HCT116 (cell line): ENCODE data around the gene GATAD2A. TPM values are rescaled to one million over a fixed set of nuclear protein-coding genes. Genes with fewer than 3 reads are reported as not detected.

Experiments used
- ATAC-seq: fragments of 200-7000 bp; cut with Tn5 transposase; 2 replicates; pipeline ENCODE4 v1.9.1; 2020; ENCODE audit warnings: mild to moderate bottlenecking, moderate library complexity
- BruUV-seq: library from RNA; stranded (reverse); fragments of 400-500 nt; replicated peaks from 2 replicates; lab custom pipeline; 2021; lab: Mats Ljungman, UMichigan
- CTCF ChIA-PET: fragments of 300-600 bp; sonication (Branson Sonifier 250); formaldehyde crosslinking; loops from one replicate; lab custom pipeline; 2021; ENCODE audit warnings: antibody characterized with exemption; lab: Charles Lee
- POLR2A ChIA-PET: fragments of 300-600, 350-600 bp; sonication (Branson Sonifier 250); formaldehyde crosslinking; loops from one replicate; lab custom pipeline; 2021; ENCODE audit warnings: antibody characterized with exemption; lab: Charles Lee
- RAD21 ChIA-PET, 2 experiments: fragments of 300-600 bp; sonication (Branson Sonifier 250); formaldehyde crosslinking; loops; one replicate each; lab custom pipeline; 2023; ENCODE audit warnings: low total read pairs in 2 of 2; ENCODE audit not compliant: uncharacterized antibody in 2 of 2, unreplicated experiment in 2 of 2, low non-redundant PET in 1 of 2; lab: Charles Lee
- DNase-seq: peaks from one replicate; pipeline ENCODE4 v3.0.0-alpha.2; 2010; ENCODE audit warnings: low read depth, low spot score
- H2AFZ ChIP-seq: fragments of 200-600 bp; shearing (Covaris generic), sonication (generic); 2 replicates; pipeline ENCODE4 v1.6.1; 2017; ENCODE audit warnings: low read depth, mixed run types, mixed read lengths, antibody characterized with exemption, low read length; ENCODE audit not compliant: poor library complexity, severe bottlenecking
- H3K27ac ChIP-seq: 2 replicates; pipeline ENCODE4 v1.5.1; 2012; ENCODE audit warnings: low read depth, low read length
- H3K27me3 ChIP-seq: fragments of 200-600 bp; sonication (generic); 2 replicates; pipeline ENCODE4 v1.6.1; 2016; ENCODE audit warnings: mixed run types, low read length, mixed read lengths; ENCODE audit not compliant: insufficient read depth
- H3K36me3 ChIP-seq, 2 experiments: fragments of 200-500 bp in 1 of 2; fragments of 200-600 bp in 1 of 2; sonication (Bioruptor generic) in 1 of 2; sonication (generic) in 1 of 2; 2 replicates each; pipeline versions ENCODE4 v1.5.1 to v1.6.1; 2014 to 2016; ENCODE audit warnings: low read length in 2 of 2, inconsistent platforms in 1 of 2, mixed read lengths in 1 of 2, mixed run types in 1 of 2; ENCODE audit not compliant: insufficient read depth in 2 of 2, control insufficient read depth in 1 of 2
- H3K4me1 ChIP-seq, 2 experiments: fragments of 200-600 bp in 1 of 2; sonication (generic) in 1 of 2; 2 replicates each; pipeline versions ENCODE4 v1.5.1 to v1.6.1; 2012 to 2017; ENCODE audit warnings: low read length in 2 of 2, inconsistent platforms in 1 of 2, mild to moderate bottlenecking in 1 of 2, mixed read lengths in 1 of 2, mixed run types in 1 of 2, moderate library complexity in 1 of 2; ENCODE audit not compliant: insufficient read depth in 2 of 2, control insufficient read depth in 1 of 2
- H3K4me2 ChIP-seq: fragments of 200-600 bp; sonication (generic); 2 replicates; pipeline ENCODE4 v1.6.1; 2017; ENCODE audit warnings: mixed run types, low read length, mixed read lengths
- H3K4me3 ChIP-seq, 2 experiments: fragments of 200-600 bp in 1 of 2; sonication (generic) in 1 of 2; replicated peaks in 1 of 2; 2 replicates each; pipeline ENCODE4 v1.5.1; 2011 to 2016; ENCODE audit warnings: low read length in 2 of 2, control low read depth in 1 of 2, low read depth in 1 of 2, mild to moderate bottlenecking in 1 of 2, mixed read lengths in 1 of 2, mixed run types in 1 of 2
- H3K79me2 ChIP-seq: fragments of 200-600 bp; sonication (generic); 2 replicates; pipeline ENCODE4 v1.6.1; 2017; ENCODE audit warnings: mild to moderate bottlenecking, mixed run types, low read length, moderate library complexity, mixed read lengths; ENCODE audit not compliant: insufficient read depth
- H3K9ac ChIP-seq: fragments of 200-600 bp; sonication (generic); 2 replicates; pipeline ENCODE4 v1.6.1; 2016; ENCODE audit warnings: low read length, mixed read lengths
- H3K9me2 ChIP-seq: fragments of 200-600 bp; sonication (generic), shearing (Covaris generic); 2 replicates; pipeline ENCODE4 v1.6.1; 2017; ENCODE audit warnings: mixed run types, mild to moderate bottlenecking, moderate library complexity; ENCODE audit not compliant: insufficient read depth
- H3K9me3 ChIP-seq, 2 experiments: fragments of 200-500 bp in 1 of 2; fragments of 200-600 bp in 1 of 2; sonication (Bioruptor generic) in 1 of 2; sonication (generic) in 1 of 2; 2 replicates each; pipeline ENCODE4 v1.6.1; 2014 to 2017; ENCODE audit warnings: low read length in 2 of 2, mixed read lengths in 2 of 2, inconsistent platforms in 1 of 2, low read depth in 1 of 2, mild to moderate bottlenecking in 1 of 2, mixed run types in 1 of 2, moderate library complexity in 1 of 2; ENCODE audit not compliant: control insufficient read depth in 1 of 2, insufficient read depth in 1 of 2
- H4K20me1 ChIP-seq: fragments of 200-600 bp; sonication (generic), shearing (Covaris generic); 2 replicates; pipeline ENCODE4 v1.6.1; 2017; ENCODE audit warnings: mixed run types, mild to moderate bottlenecking, moderate library complexity; ENCODE audit not compliant: insufficient read depth
- CEBPB ChIP-seq: IDR thresholded peaks from 2 replicates; pipeline ENCODE4 v1.6.1; 2012; ENCODE audit warnings: low read depth
- EZH2 ChIP-seq: fragments of 200-600 bp; sonication (generic); IDR thresholded peaks from 2 replicates; pipeline ENCODE4 v1.6.1; 2017; ENCODE audit warnings: antibody characterized with exemption, mixed run types
- POLR2A ChIP-seq: IDR thresholded peaks from 2 replicates; pipeline ENCODE4 v1.7.0; 2011; ENCODE audit warnings: borderline replicate concordance; ENCODE audit not compliant: insufficient read depth, insufficient read length; ENCODE audit errors: extremely low read depth
- YY1 ChIP-seq: IDR thresholded peaks from 2 replicates; pipeline ENCODE4 v1.6.1; 2011; ENCODE audit warnings: low read length, low read depth, moderate library complexity, mild to moderate bottlenecking; ENCODE audit not compliant: insufficient replicate concordance; ENCODE audit errors: extremely low read depth
- ZFX ChIP-seq: fragments of 450-650 bp; IDR thresholded peaks from 2 replicates; pipeline ENCODE4 v1.6.1; 2017
- ZNF274 ChIP-seq: fragments of 200-500 bp; sonication (Bioruptor generic); IDR thresholded peaks from 2 replicates; pipeline ENCODE4 v1.6.1; 2014; ENCODE audit warnings: mild to moderate bottlenecking, low read depth, low read length, inconsistent platforms
- intact Hi-C: fragments of 100-400 bp; cut with micrococcal nuclease; formaldehyde crosslinking; loops from 2 replicates; pipeline ENCODE4 v1.10.0; 2022
- total RNA-seq: library from RNA; stranded (reverse); gene quantifications from one replicate; pipeline ENCODE4 v1.2.1, GENCODE V29; 2021; ENCODE audit not compliant: unreplicated experiment
- TF ChIP-seq, protein P1 (sequence below), 3 experiments: fragments of 200-600 bp in 1 of 3; sonication (generic) in 1 of 3; IDR thresholded peaks in 2 of 3; conservative IDR thresholded peaks in 1 of 3; 2 replicates each; pipeline ENCODE4 v1.5.1; 2012 to 2017; ENCODE audit warnings: low read depth in 2 of 3, low read length in 2 of 3, antibody characterized with exemption in 1 of 3, borderline replicate concordance in 1 of 3, control low read depth in 1 of 3, mild to moderate bottlenecking in 1 of 3, mixed read lengths in 1 of 3, mixed run types in 1 of 3, moderate library complexity in 1 of 3; ENCODE audit not compliant: insufficient read depth in 1 of 3
- TF ChIP-seq, protein P2 (sequence below): IDR thresholded peaks from 2 replicates; pipeline ENCODE4 v1.6.1; 2012
- TF ChIP-seq, protein P3 (sequence below): IDR thresholded peaks from 2 replicates; pipeline ENCODE4 v1.6.1; 2011; ENCODE audit warnings: mild to moderate bottlenecking, low read length, moderate library complexity; ENCODE audit not compliant: insufficient replicate concordance; ENCODE audit errors: extremely low read depth
- TF ChIP-seq, protein P4 (sequence below): IDR thresholded peaks from 2 replicates; pipeline ENCODE4 v1.6.1; 2012; ENCODE audit warnings: low read depth

The GATAD2A gene
- total RNA-seq, 1 experiment from 2014 or later = 130 TPM

DNA sequence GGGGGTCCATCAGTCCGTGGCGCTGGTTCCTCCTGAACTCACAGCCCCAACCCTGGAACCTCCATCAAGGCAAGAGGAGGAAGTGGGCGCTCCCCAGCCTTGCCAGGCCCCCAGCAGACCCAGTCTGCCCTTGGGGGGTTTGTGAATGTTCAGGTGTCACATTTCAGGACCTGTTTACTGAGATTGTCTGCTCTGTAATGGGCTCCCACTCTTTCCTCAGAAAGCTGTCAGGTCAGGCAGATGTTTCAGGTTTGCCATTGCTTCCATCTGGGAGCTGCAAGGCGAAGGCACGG is 80.5 kb downstream of the GATAD2A start:
- peaks cover 90% of the 10 kb centered on the region for H3K79me2 ChIP-seq
- ATAC-seq (no peak), DNase-seq (no peak)
- no TSS peak for BruUV-seq
- ChIA-PET CTCF (no interaction called here), POLR2A (no interaction called here), RAD21 (no interaction called here)
- peaks cover 10% of the 10 kb centered on the region; the same call in 1 of the 2 replicates for H4K20me1 ChIP-seq
- no peak overlapping the region for H3K27ac ChIP-seq
- H3K36me3 ChIP-seq = peaks cover 0 to 10% of the 10 kb centered on the region in 2 experiments; a peak in 1 of 4 replicates
- no peaks in the 10 kb centered on the region for H3K9me3 ChIP-seq
- TF ChIP-seq ZFX = no peak
- no peaks in the 10 kb centered on the region for H3K27me3 ChIP-seq
- no peaks in the 10 kb centered on the region for H3K9me2 ChIP-seq
- H2AFZ ChIP-seq = no peak overlapping the region
- peaks cover 19 to 43% of the 10 kb centered on the region in 2 experiments for H3K4me1 ChIP-seq
- H3K4me2 ChIP-seq = no peak overlapping the region
- no peak overlapping the region for H3K9ac ChIP-seq
- intact Hi-C loops = loop anchor here (5.0 kb wide), 1 partner anchor 79 kb away; the partner anchor contains the start of gene GATAD2A
- H3K4me3 ChIP-seq = no peak overlapping the region

DNA sequence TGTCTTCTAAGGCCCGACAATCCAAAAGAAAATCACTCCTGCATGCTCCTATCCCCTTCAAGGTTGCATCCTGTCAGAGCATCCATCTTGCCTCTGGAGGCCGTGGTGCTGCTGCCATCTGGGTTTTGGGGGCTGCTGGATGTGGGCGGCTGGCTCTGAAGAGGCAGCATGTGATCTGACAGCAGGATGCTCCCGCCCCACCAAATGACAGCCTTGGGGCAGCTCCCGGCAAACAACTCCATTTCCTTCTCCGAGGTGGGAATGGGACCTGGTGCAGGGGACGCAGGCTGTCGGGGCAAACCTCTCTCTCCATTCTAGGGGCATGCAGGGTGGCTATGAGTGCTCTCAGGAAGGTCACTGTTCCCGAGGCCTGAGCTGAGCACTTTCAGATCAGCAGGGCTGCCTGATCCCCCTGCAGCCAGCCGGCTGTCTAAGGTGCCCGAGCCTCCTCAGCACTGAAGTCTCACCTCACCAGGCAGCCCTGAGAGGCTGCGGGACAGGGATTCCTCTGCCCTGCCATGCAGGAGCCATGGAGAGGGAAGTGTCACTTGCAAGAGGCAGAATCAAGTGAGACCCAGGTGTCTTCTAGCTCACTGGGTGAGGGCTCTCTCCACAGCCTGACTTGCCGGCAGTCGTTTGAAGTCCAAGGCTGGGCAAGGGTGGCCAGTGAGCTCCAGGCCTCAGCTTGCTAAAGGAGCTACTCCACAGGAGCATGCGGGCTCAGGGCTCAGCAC is 81.0 kb downstream of the GATAD2A start:
- H3K9me3 ChIP-seq = no peaks in the 10 kb centered on the region
- peaks cover 90% of the 10 kb centered on the region for H3K79me2 ChIP-seq
- no peak overlapping the region for H3K4me3 ChIP-seq
- DNase-seq (no peak), ATAC-seq (no peak)
- intact Hi-C loops = loop anchor here (5.0 kb wide), 1 partner anchor 79 kb away; the partner anchor contains the start of gene GATAD2A
- H3K36me3 ChIP-seq = peaks cover 0 to 13% of the 10 kb centered on the region in 2 experiments; a peak in 1 of 4 replicates
- H3K4me2 ChIP-seq = no peak overlapping the region
- POLR2A ChIA-PET = no interaction called here
- no peaks in the 10 kb centered on the region for H3K9me2 ChIP-seq
- no peak overlapping the region for H2AFZ ChIP-seq
- no peaks in the 10 kb centered on the region for H3K27me3 ChIP-seq
- H3K4me1 ChIP-seq = peaks cover 19 to 43% of the 10 kb centered on the region in 2 experiments
- no peak overlapping the region; the same call in 1 of the 2 replicates for H3K9ac ChIP-seq
- peaks cover 10% of the 10 kb centered on the region; the same call in 1 of the 2 replicates for H4K20me1 ChIP-seq
- CTCF ChIA-PET = no interaction called here
- RAD21 ChIA-PET = no interaction called here
- H3K27ac ChIP-seq = peak overlapping the region; percentile 13; the same call in 1 of the 2 replicates
- BruUV-seq = no TSS peak
- TF ChIP-seq, protein P1, sequence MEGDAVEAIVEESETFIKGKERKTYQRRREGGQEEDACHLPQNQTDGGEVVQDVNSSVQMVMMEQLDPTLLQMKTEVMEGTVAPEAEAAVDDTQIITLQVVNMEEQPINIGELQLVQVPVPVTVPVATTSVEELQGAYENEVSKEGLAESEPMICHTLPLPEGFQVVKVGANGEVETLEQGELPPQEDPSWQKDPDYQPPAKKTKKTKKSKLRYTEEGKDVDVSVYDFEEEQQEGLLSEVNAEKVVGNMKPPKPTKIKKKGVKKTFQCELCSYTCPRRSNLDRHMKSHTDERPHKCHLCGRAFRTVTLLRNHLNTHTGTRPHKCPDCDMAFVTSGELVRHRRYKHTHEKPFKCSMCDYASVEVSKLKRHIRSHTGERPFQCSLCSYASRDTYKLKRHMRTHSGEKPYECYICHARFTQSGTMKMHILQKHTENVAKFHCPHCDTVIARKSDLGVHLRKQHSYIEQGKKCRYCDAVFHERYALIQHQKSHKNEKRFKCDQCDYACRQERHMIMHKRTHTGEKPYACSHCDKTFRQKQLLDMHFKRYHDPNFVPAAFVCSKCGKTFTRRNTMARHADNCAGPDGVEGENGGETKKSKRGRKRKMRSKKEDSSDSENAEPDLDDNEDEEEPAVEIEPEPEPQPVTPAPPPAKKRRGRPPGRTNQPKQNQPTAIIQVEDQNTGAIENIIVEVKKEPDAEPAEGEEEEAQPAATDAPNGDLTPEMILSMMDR (IDR thresholded peaks at IDR 0.05 in 2 of 3, conservative IDR thresholded peaks at IDR 0.05 in 1 of 3; ENCODE audit: borderline replicate concordance in 1 of 3, insufficient read depth in 1 of 3, low read depth in 2 of 3, low read length in 2 of 3) = no peak
- TF ChIP-seq POLR2A (no peak), ZFX (no peak), EZH2 (no peak), ZNF274 (no peak), CEBPB (no peak), YY1 (no peak)
- TF ChIP-seq, protein P2, sequence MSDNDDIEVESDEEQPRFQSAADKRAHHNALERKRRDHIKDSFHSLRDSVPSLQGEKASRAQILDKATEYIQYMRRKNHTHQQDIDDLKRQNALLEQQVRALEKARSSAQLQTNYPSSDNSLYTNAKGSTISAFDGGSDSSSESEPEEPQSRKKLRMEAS = no peak
- TF ChIP-seq, protein P3, sequence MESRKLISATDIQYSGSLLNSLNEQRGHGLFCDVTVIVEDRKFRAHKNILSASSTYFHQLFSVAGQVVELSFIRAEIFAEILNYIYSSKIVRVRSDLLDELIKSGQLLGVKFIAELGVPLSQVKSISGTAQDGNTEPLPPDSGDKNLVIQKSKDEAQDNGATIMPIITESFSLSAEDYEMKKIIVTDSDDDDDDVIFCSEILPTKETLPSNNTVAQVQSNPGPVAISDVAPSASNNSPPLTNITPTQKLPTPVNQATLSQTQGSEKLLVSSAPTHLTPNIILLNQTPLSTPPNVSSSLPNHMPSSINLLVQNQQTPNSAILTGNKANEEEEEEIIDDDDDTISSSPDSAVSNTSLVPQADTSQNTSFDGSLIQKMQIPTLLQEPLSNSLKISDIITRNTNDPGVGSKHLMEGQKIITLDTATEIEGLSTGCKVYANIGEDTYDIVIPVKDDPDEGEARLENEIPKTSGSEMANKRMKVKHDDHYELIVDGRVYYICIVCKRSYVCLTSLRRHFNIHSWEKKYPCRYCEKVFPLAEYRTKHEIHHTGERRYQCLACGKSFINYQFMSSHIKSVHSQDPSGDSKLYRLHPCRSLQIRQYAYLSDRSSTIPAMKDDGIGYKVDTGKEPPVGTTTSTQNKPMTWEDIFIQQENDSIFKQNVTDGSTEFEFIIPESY = no peak
- TF ChIP-seq, protein P4, sequence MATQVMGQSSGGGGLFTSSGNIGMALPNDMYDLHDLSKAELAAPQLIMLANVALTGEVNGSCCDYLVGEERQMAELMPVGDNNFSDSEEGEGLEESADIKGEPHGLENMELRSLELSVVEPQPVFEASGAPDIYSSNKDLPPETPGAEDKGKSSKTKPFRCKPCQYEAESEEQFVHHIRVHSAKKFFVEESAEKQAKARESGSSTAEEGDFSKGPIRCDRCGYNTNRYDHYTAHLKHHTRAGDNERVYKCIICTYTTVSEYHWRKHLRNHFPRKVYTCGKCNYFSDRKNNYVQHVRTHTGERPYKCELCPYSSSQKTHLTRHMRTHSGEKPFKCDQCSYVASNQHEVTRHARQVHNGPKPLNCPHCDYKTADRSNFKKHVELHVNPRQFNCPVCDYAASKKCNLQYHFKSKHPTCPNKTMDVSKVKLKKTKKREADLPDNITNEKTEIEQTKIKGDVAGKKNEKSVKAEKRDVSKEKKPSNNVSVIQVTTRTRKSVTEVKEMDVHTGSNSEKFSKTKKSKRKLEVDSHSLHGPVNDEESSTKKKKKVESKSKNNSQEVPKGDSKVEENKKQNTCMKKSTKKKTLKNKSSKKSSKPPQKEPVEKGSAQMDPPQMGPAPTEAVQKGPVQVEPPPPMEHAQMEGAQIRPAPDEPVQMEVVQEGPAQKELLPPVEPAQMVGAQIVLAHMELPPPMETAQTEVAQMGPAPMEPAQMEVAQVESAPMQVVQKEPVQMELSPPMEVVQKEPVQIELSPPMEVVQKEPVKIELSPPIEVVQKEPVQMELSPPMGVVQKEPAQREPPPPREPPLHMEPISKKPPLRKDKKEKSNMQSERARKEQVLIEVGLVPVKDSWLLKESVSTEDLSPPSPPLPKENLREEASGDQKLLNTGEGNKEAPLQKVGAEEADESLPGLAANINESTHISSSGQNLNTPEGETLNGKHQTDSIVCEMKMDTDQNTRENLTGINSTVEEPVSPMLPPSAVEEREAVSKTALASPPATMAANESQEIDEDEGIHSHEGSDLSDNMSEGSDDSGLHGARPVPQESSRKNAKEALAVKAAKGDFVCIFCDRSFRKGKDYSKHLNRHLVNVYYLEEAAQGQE = no peak
